HCT116 (cell line): Measurements from ENCODE around the gene DDX10. TPM values are rescaled to one million over a fixed set of nuclear protein-coding genes. Genes with fewer than 3 reads are reported as not detected.
A peak's percentile ranks its signal among the peaks of the same experiment; 100 is the strongest.

Experiments used
- ATAC-seq: fragments of 200-7000 bp; cut with Tn5 transposase; 2 replicates; pipeline ENCODE4 v1.9.1; 2020; ENCODE audit warnings: mild to moderate bottlenecking, moderate library complexity
- BruUV-seq: library from RNA; stranded (reverse); fragments of 400-500 nt; replicated peaks from 2 replicates; lab custom pipeline; 2021; lab: Mats Ljungman, UMichigan
- CTCF ChIA-PET: fragments of 300-600 bp; sonication (Branson Sonifier 250); formaldehyde crosslinking; loops from one replicate; lab custom pipeline; 2021; ENCODE audit warnings: antibody characterized with exemption; lab: Charles Lee
- POLR2A ChIA-PET: fragments of 300-600, 350-600 bp; sonication (Branson Sonifier 250); formaldehyde crosslinking; loops from one replicate; lab custom pipeline; 2021; ENCODE audit warnings: antibody characterized with exemption; lab: Charles Lee
- RAD21 ChIA-PET, 2 experiments: fragments of 300-600 bp; sonication (Branson Sonifier 250); formaldehyde crosslinking; loops; one replicate each; lab custom pipeline; 2023; ENCODE audit warnings: low total read pairs in 2 of 2; ENCODE audit not compliant: uncharacterized antibody in 2 of 2, unreplicated experiment in 2 of 2, low non-redundant PET in 1 of 2; lab: Charles Lee
- DNase-seq: peaks from one replicate; pipeline ENCODE4 v3.0.0-alpha.2; 2010; ENCODE audit warnings: low read depth, low spot score
- H2AFZ ChIP-seq: fragments of 200-600 bp; shearing (Covaris generic), sonication (generic); 2 replicates; pipeline ENCODE4 v1.6.1; 2017; ENCODE audit warnings: low read depth, mixed run types, mixed read lengths, antibody characterized with exemption, low read length; ENCODE audit not compliant: poor library complexity, severe bottlenecking
- H3K27ac ChIP-seq: 2 replicates; pipeline ENCODE4 v1.5.1; 2012; ENCODE audit warnings: low read depth, low read length
- H3K27me3 ChIP-seq: fragments of 200-600 bp; sonication (generic); 2 replicates; pipeline ENCODE4 v1.6.1; 2016; ENCODE audit warnings: mixed run types, low read length, mixed read lengths; ENCODE audit not compliant: insufficient read depth
- H3K36me3 ChIP-seq, 2 experiments: fragments of 200-500 bp in 1 of 2; fragments of 200-600 bp in 1 of 2; sonication (Bioruptor generic) in 1 of 2; sonication (generic) in 1 of 2; 2 replicates each; pipeline versions ENCODE4 v1.5.1 to v1.6.1; 2014 to 2016; ENCODE audit warnings: low read length in 2 of 2, inconsistent platforms in 1 of 2, mixed read lengths in 1 of 2, mixed run types in 1 of 2; ENCODE audit not compliant: insufficient read depth in 2 of 2, control insufficient read depth in 1 of 2
- H3K4me1 ChIP-seq, 2 experiments: fragments of 200-600 bp in 1 of 2; sonication (generic) in 1 of 2; 2 replicates each; pipeline versions ENCODE4 v1.5.1 to v1.6.1; 2012 to 2017; ENCODE audit warnings: low read length in 2 of 2, inconsistent platforms in 1 of 2, mild to moderate bottlenecking in 1 of 2, mixed read lengths in 1 of 2, mixed run types in 1 of 2, moderate library complexity in 1 of 2; ENCODE audit not compliant: insufficient read depth in 2 of 2, control insufficient read depth in 1 of 2
- H3K4me2 ChIP-seq: fragments of 200-600 bp; sonication (generic); 2 replicates; pipeline ENCODE4 v1.6.1; 2017; ENCODE audit warnings: mixed run types, low read length, mixed read lengths
- H3K4me3 ChIP-seq, 2 experiments: fragments of 200-600 bp in 1 of 2; sonication (generic) in 1 of 2; replicated peaks in 1 of 2; 2 replicates each; pipeline ENCODE4 v1.5.1; 2011 to 2016; ENCODE audit warnings: low read length in 2 of 2, control low read depth in 1 of 2, low read depth in 1 of 2, mild to moderate bottlenecking in 1 of 2, mixed read lengths in 1 of 2, mixed run types in 1 of 2
- H3K79me2 ChIP-seq: fragments of 200-600 bp; sonication (generic); 2 replicates; pipeline ENCODE4 v1.6.1; 2017; ENCODE audit warnings: mild to moderate bottlenecking, mixed run types, low read length, moderate library complexity, mixed read lengths; ENCODE audit not compliant: insufficient read depth
- H3K9ac ChIP-seq: fragments of 200-600 bp; sonication (generic); 2 replicates; pipeline ENCODE4 v1.6.1; 2016; ENCODE audit warnings: low read length, mixed read lengths
- H3K9me2 ChIP-seq: fragments of 200-600 bp; sonication (generic), shearing (Covaris generic); 2 replicates; pipeline ENCODE4 v1.6.1; 2017; ENCODE audit warnings: mixed run types, mild to moderate bottlenecking, moderate library complexity; ENCODE audit not compliant: insufficient read depth
- H3K9me3 ChIP-seq, 2 experiments: fragments of 200-500 bp in 1 of 2; fragments of 200-600 bp in 1 of 2; sonication (Bioruptor generic) in 1 of 2; sonication (generic) in 1 of 2; 2 replicates each; pipeline ENCODE4 v1.6.1; 2014 to 2017; ENCODE audit warnings: low read length in 2 of 2, mixed read lengths in 2 of 2, inconsistent platforms in 1 of 2, low read depth in 1 of 2, mild to moderate bottlenecking in 1 of 2, mixed run types in 1 of 2, moderate library complexity in 1 of 2; ENCODE audit not compliant: control insufficient read depth in 1 of 2, insufficient read depth in 1 of 2
- H4K20me1 ChIP-seq: fragments of 200-600 bp; sonication (generic), shearing (Covaris generic); 2 replicates; pipeline ENCODE4 v1.6.1; 2017; ENCODE audit warnings: mixed run types, mild to moderate bottlenecking, moderate library complexity; ENCODE audit not compliant: insufficient read depth
- ATF3 ChIP-seq: IDR thresholded peaks from 2 replicates; pipeline ENCODE4 v1.6.1; 2012
- CBX3 ChIP-seq: IDR thresholded peaks from 2 replicates; pipeline ENCODE4 v1.6.1; 2012; ENCODE audit warnings: low read depth
- CEBPB ChIP-seq: IDR thresholded peaks from 2 replicates; pipeline ENCODE4 v1.6.1; 2012; ENCODE audit warnings: low read depth
- EGR1 ChIP-seq: IDR thresholded peaks from 2 replicates; pipeline ENCODE4 v1.6.1; 2012; ENCODE audit warnings: low read depth
- ELF1 ChIP-seq: IDR thresholded peaks from 2 replicates; pipeline ENCODE4 v1.6.1; 2012; ENCODE audit warnings: low read depth, borderline replicate concordance
- FOSL1 ChIP-seq: IDR thresholded peaks from 2 replicates; pipeline ENCODE4 v1.6.1; 2012; ENCODE audit warnings: low read depth
- POLR2A ChIP-seq: IDR thresholded peaks from 2 replicates; pipeline ENCODE4 v1.7.0; 2011; ENCODE audit warnings: borderline replicate concordance; ENCODE audit not compliant: insufficient read depth, insufficient read length; ENCODE audit errors: extremely low read depth
- POLR2AphosphoS5 ChIP-seq: IDR thresholded peaks from 2 replicates; pipeline ENCODE4 v1.6.1; 2011; ENCODE audit warnings: mild to moderate bottlenecking, low read depth, low read length, moderate library complexity
- RAD21 ChIP-seq: IDR thresholded peaks from 2 replicates; pipeline ENCODE4 v1.6.1; 2012; ENCODE audit warnings: low read depth, mild to moderate bottlenecking
- REST ChIP-seq: IDR thresholded peaks from 2 replicates; pipeline ENCODE4 v1.6.1; 2012; ENCODE audit warnings: low read depth
- SIN3A ChIP-seq: IDR thresholded peaks from 2 replicates; pipeline ENCODE4 v1.6.1; 2012; ENCODE audit warnings: low read depth
- SP1 ChIP-seq: IDR thresholded peaks from 2 replicates; pipeline ENCODE4 v1.6.1; 2012; ENCODE audit warnings: low read depth
- SRF ChIP-seq: IDR thresholded peaks from 2 replicates; pipeline ENCODE4 v1.6.1; 2012; ENCODE audit warnings: low read depth
- YY1 ChIP-seq: IDR thresholded peaks from 2 replicates; pipeline ENCODE4 v1.6.1; 2011; ENCODE audit warnings: low read length, low read depth, moderate library complexity, mild to moderate bottlenecking; ENCODE audit not compliant: insufficient replicate concordance; ENCODE audit errors: extremely low read depth
- ZFX ChIP-seq: fragments of 450-650 bp; IDR thresholded peaks from 2 replicates; pipeline ENCODE4 v1.6.1; 2017
- ZNF274 ChIP-seq: fragments of 200-500 bp; sonication (Bioruptor generic); IDR thresholded peaks from 2 replicates; pipeline ENCODE4 v1.6.1; 2014; ENCODE audit warnings: mild to moderate bottlenecking, low read depth, low read length, inconsistent platforms
- intact Hi-C: fragments of 100-400 bp; cut with micrococcal nuclease; formaldehyde crosslinking; loops from 2 replicates; pipeline ENCODE4 v1.10.0; 2022
- total RNA-seq: library from RNA; stranded (reverse); gene quantifications from one replicate; pipeline ENCODE4 v1.2.1, GENCODE V29; 2021; ENCODE audit not compliant: unreplicated experiment
- TF ChIP-seq, protein P1 (sequence below): IDR thresholded peaks from 2 replicates; pipeline ENCODE4 v1.6.1; 2011; ENCODE audit warnings: mild to moderate bottlenecking, low read length, moderate library complexity; ENCODE audit not compliant: insufficient replicate concordance; ENCODE audit errors: extremely low read depth
- TF ChIP-seq, protein P2 (sequence below), 3 experiments: fragments of 200-600 bp in 1 of 3; sonication (generic) in 1 of 3; IDR thresholded peaks in 2 of 3; conservative IDR thresholded peaks in 1 of 3; 2 replicates each; pipeline ENCODE4 v1.5.1; 2012 to 2017; ENCODE audit warnings: low read depth in 2 of 3, low read length in 2 of 3, antibody characterized with exemption in 1 of 3, borderline replicate concordance in 1 of 3, control low read depth in 1 of 3, mild to moderate bottlenecking in 1 of 3, mixed read lengths in 1 of 3, mixed run types in 1 of 3, moderate library complexity in 1 of 3; ENCODE audit not compliant: insufficient read depth in 1 of 3
- TF ChIP-seq, protein P3 (sequence below): IDR thresholded peaks from 2 replicates; pipeline ENCODE4 v1.6.1; 2012

The DDX10 gene
- total RNA-seq, 1 experiment from 2014 or later = 66.5 TPM

DNA sequence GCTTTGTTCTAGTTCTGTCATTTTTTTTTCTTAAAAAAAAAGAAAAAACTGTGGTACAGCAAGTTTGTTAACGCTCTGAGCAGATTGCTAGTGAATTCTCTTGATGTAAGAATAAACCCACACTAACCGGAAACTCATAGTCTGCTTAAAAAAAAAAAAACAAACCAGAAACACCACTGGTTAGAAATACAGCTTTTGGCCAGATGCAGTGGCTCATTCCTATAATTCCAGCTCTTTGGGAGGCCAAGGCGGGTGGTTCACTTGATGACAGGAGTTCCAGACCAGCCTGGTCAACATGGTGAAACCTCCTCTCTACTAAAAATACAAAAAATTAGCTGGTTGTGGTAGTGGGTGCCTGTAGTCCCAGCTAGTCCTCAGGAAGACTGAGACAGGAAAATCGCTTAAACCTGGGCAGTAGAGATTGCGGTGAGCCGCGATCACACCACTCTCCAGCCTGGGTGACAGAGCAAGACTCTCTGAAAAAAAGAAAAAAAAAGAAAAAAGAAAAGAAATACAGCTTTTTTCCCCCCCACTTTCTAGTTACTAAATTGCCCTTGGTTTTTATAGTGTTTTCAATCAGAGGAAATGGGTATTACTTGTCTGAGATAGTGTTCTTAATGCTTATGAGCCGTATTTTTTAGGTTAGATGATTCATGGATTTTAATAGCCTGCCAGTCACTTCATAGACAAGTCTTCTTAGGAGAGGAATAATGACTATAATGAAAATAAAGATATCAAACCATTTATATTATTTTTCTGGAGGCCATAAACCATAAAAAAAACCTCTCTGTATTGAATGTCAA, 222.8 kb downstream of the DDX10 start:
- ATAC-seq = no peak
- ChIA-PET CTCF (no interaction called here), RAD21 (interaction anchor here in 1 of 2 experiments (0.7 kb wide), 1 partner anchor 9 kb away, joined by 4 read pairs; no protein-coding TSS in a partner anchor), POLR2A (interaction anchor here (1.1 kb wide), 1 partner anchor 9 kb away, joined by 3 read pairs; no protein-coding TSS in a partner anchor)
- Histone ChIP-seq H3K9ac (no peak overlapping the region), H3K36me3 (no peaks in the 10 kb centered on the region), H3K4me2 (no peak overlapping the region), H3K27ac (peak overlapping the region; percentile 82), H3K79me2 (no peaks in the 10 kb centered on the region), H2AFZ (no peak overlapping the region)
- TF ChIP-seq SIN3A (no peak), CBX3 (no peak), ATF3 (no peak), CEBPB (no peak), EGR1 (no peak), ELF1 (no peak), FOSL1 (no peak), POLR2A (no peak), ZFX (no peak), RAD21 (no peak), POLR2AphosphoS5 (no peak), SP1 (no peak), SRF (no peak), ZNF274 (no peak), REST (no peak), YY1 (no peak)
- TF ChIP-seq, protein P1, sequence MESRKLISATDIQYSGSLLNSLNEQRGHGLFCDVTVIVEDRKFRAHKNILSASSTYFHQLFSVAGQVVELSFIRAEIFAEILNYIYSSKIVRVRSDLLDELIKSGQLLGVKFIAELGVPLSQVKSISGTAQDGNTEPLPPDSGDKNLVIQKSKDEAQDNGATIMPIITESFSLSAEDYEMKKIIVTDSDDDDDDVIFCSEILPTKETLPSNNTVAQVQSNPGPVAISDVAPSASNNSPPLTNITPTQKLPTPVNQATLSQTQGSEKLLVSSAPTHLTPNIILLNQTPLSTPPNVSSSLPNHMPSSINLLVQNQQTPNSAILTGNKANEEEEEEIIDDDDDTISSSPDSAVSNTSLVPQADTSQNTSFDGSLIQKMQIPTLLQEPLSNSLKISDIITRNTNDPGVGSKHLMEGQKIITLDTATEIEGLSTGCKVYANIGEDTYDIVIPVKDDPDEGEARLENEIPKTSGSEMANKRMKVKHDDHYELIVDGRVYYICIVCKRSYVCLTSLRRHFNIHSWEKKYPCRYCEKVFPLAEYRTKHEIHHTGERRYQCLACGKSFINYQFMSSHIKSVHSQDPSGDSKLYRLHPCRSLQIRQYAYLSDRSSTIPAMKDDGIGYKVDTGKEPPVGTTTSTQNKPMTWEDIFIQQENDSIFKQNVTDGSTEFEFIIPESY = no peak
- TF ChIP-seq, protein P2, sequence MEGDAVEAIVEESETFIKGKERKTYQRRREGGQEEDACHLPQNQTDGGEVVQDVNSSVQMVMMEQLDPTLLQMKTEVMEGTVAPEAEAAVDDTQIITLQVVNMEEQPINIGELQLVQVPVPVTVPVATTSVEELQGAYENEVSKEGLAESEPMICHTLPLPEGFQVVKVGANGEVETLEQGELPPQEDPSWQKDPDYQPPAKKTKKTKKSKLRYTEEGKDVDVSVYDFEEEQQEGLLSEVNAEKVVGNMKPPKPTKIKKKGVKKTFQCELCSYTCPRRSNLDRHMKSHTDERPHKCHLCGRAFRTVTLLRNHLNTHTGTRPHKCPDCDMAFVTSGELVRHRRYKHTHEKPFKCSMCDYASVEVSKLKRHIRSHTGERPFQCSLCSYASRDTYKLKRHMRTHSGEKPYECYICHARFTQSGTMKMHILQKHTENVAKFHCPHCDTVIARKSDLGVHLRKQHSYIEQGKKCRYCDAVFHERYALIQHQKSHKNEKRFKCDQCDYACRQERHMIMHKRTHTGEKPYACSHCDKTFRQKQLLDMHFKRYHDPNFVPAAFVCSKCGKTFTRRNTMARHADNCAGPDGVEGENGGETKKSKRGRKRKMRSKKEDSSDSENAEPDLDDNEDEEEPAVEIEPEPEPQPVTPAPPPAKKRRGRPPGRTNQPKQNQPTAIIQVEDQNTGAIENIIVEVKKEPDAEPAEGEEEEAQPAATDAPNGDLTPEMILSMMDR (IDR thresholded peaks at IDR 0.05 in 2 of 3, conservative IDR thresholded peaks at IDR 0.05 in 1 of 3; ENCODE audit: borderline replicate concordance in 1 of 3, insufficient read depth in 1 of 3, low read depth in 2 of 3, low read length in 2 of 3) = no peak
- TF ChIP-seq, protein P3, sequence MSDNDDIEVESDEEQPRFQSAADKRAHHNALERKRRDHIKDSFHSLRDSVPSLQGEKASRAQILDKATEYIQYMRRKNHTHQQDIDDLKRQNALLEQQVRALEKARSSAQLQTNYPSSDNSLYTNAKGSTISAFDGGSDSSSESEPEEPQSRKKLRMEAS = no peak
- TF ChIP-seq, all 23 proteins: peak for 0
- no TSS peak for BruUV-seq
- no peaks in the 10 kb centered on the region for H3K9me3 ChIP-seq
- no peaks in the 10 kb centered on the region for H4K20me1 ChIP-seq
- intact Hi-C loops = no loop called here
- peaks cover 76 to 84% of the 10 kb centered on the region in 2 experiments for H3K4me1 ChIP-seq
- H3K4me3 ChIP-seq = no peak overlapping the region
- H3K27me3 ChIP-seq = no peaks in the 10 kb centered on the region
- no peak for DNase-seq
- H3K9me2 ChIP-seq = no peaks in the 10 kb centered on the region
